ENCODE measurements around the gene FHIT. TPM values are rescaled to one million over a fixed set of nuclear protein-coding genes. Genes with fewer than 3 reads are reported as not detected.

FHIT gene
- total RNA-seq, 2 donors from 2014 or later, result 6.8 to 12.3 TPM

GRCh38 chr3:59832241-59832640 is 1419.0 kb downstream of the FHIT start:
- H3K9ac ChIP-seq (ENCODE audit: extremely low read depth, low read length, poor library complexity, severe bottlenecking), result no peak overlapping the region
- DNase-seq, result no peak
- H3K36me3 Mint-ChIP-seq (ENCODE audit: low read depth), result no peaks in the 10 kb centered on the region
- no peak for TF ChIP-seq CTCF (conservative IDR thresholded peaks at IDR 0.05)
- H3K27me3 ChIP-seq (ENCODE audit: control insufficient read depth, insufficient read depth, low read length, poor library complexity, severe bottlenecking), result no peaks in the 10 kb centered on the region
- no peaks in the 10 kb centered on the region for H3K4me1 ChIP-seq (ENCODE audit: control insufficient read depth, insufficient read depth, low read length)
- no peaks in the 10 kb centered on the region for H3K27me3 Mint-ChIP-seq (ENCODE audit: insufficient read depth)
- WGBS, 2 experiments (ENCODE audit: insufficient coverage in 1 of 2, insufficient read length in 1 of 2), result 91 to 92% methylated on average over 3 of the region's 3 CpGs
- H3K9me3 Mint-ChIP-seq, result peaks cover 5% of the 10 kb centered on the region
- H3K4me1 Mint-ChIP-seq, result peaks cover 4% of the 10 kb centered on the region
- no peaks in the 10 kb centered on the region for H3K9me3 ChIP-seq (ENCODE audit: control insufficient read depth, low read length)
- H3K27ac ChIP-seq (ENCODE audit: low read depth, low read length), result no peak overlapping the region
- H3K36me3 ChIP-seq (ENCODE audit: control insufficient read depth, insufficient read depth, low read length), result no peaks in the 10 kb centered on the region
- no peak overlapping the region for H3K4me3 ChIP-seq (ENCODE audit: low read length)
- no peak overlapping the region for H3K4me3 Mint-ChIP-seq
- no peak overlapping the region for H3K27ac Mint-ChIP-seq

GRCh38 chr3:59831394-59831793 is 1419.9 kb downstream of the FHIT start:
- no peak overlapping the region for H3K4me3 ChIP-seq (ENCODE audit: low read length)
- H3K36me3 Mint-ChIP-seq (ENCODE audit: low read depth), result no peaks in the 10 kb centered on the region
- no peak overlapping the region for H3K9ac ChIP-seq (ENCODE audit: extremely low read depth, low read length, poor library complexity, severe bottlenecking)
- H3K4me3 Mint-ChIP-seq, result no peak overlapping the region
- no peaks in the 10 kb centered on the region for H3K9me3 ChIP-seq (ENCODE audit: control insufficient read depth, low read length)
- WGBS, 2 experiments (ENCODE audit: insufficient coverage in 1 of 2, insufficient read length in 1 of 2), result 88 to 100% methylated on average over 1 to 2 of the region's 2 CpGs
- peaks cover 5% of the 10 kb centered on the region for H3K9me3 Mint-ChIP-seq
- H3K27me3 Mint-ChIP-seq (ENCODE audit: insufficient read depth), result no peaks in the 10 kb centered on the region
- DNase-seq, result no peak
- H3K36me3 ChIP-seq (ENCODE audit: control insufficient read depth, insufficient read depth, low read length), result no peaks in the 10 kb centered on the region
- H3K27me3 ChIP-seq (ENCODE audit: control insufficient read depth, insufficient read depth, low read length, poor library complexity, severe bottlenecking), result no peaks in the 10 kb centered on the region
- no peak for TF ChIP-seq CTCF (conservative IDR thresholded peaks at IDR 0.05)
- H3K4me1 Mint-ChIP-seq, result peaks cover 4% of the 10 kb centered on the region
- H3K4me1 ChIP-seq (ENCODE audit: control insufficient read depth, insufficient read depth, low read length), result no peaks in the 10 kb centered on the region
- H3K27ac Mint-ChIP-seq, result no peak overlapping the region
- no peak overlapping the region for H3K27ac ChIP-seq (ENCODE audit: low read depth, low read length)

- Mint-ChIP-seq H3K4me1 (peaks cover 11% of the 10 kb centered on the region), H3K27me3 (ENCODE audit: insufficient read depth) (no peaks in the 10 kb centered on the region), H3K9me3 (peaks cover 5% of the 10 kb centered on the region), H3K4me3 (no peak overlapping the region), H3K27ac (no peak overlapping the region), H3K36me3 (ENCODE audit: low read depth) (no peaks in the 10 kb centered on the region)
- peaks cover 4% of the 10 kb centered on the region for H3K4me1 ChIP-seq (ENCODE audit: control insufficient read depth, insufficient read depth, low read length)
- no peaks in the 10 kb centered on the region for H3K9me3 ChIP-seq (ENCODE audit: control insufficient read depth, low read length)
- H3K27ac ChIP-seq (ENCODE audit: low read depth, low read length), result no peak overlapping the region
- no peaks in the 10 kb centered on the region for H3K27me3 ChIP-seq (ENCODE audit: control insufficient read depth, insufficient read depth, low read length, poor library complexity, severe bottlenecking)
- no peaks in the 10 kb centered on the region for H3K36me3 ChIP-seq (ENCODE audit: control insufficient read depth, insufficient read depth, low read length)
- WGBS, 2 experiments (ENCODE audit: insufficient coverage in 1 of 2, insufficient read length in 1 of 2), result 92 to 100% methylated on average over 1 of the region's 1 CpG
- H3K9ac ChIP-seq (ENCODE audit: extremely low read depth, low read length, poor library complexity, severe bottlenecking), result no peak overlapping the region
- no peak for TF ChIP-seq CTCF (conservative IDR thresholded peaks at IDR 0.05)
- no peak for DNase-seq
- no peak overlapping the region for H3K4me3 ChIP-seq (ENCODE audit: low read length)
These were observed 1421.7 kb downstream of the FHIT start for GRCh38 chr3:59829527-59829926.
